Aorta (tissue), 5 donors: ENCODE results near the gene ITPRIPL2. TPM values are rescaled to one million over a fixed set of nuclear protein-coding genes. Genes with fewer than 3 reads are reported as not detected.

ENCODE experiments used
- ATAC-seq: fragments of 200-7000 bp; cut with Tn5 transposase; one replicate; pipeline ENCODE4 v1.9.1; 2022; ENCODE audit warnings: moderate library complexity; ENCODE audit not compliant: low FRiP score
- DNase-seq, 2 donors: peaks; one replicate each; pipeline ENCODE4 v3.0.0-alpha.2; 2020
- H3K27ac ChIP-seq, 2 donors: one replicate each; pipeline ENCODE4 v1.5.1; 2013; ENCODE audit warnings: low read length in 2 of 2, mild to moderate bottlenecking in 2 of 2, moderate library complexity in 2 of 2, control low read depth in 1 of 2, inconsistent platforms in 1 of 2, low read depth in 1 of 2
- H3K27me3 ChIP-seq, 2 donors: one replicate each; pipeline ENCODE4 v1.6.1; 2013; ENCODE audit warnings: control low read depth in 1 of 2, low read length in 1 of 2, mild to moderate bottlenecking in 1 of 2, moderate library complexity in 1 of 2; ENCODE audit not compliant: insufficient read depth in 2 of 2, control insufficient read depth in 1 of 2
- H3K36me3 ChIP-seq, 2 donors: one replicate each; pipeline ENCODE4 v1.6.1; 2013; ENCODE audit warnings: control low read depth in 1 of 2, low read length in 1 of 2, mild to moderate bottlenecking in 1 of 2; ENCODE audit not compliant: insufficient read depth in 2 of 2, control insufficient read depth in 1 of 2
- H3K4me1 ChIP-seq, 2 donors: one replicate each; pipeline ENCODE4 v1.6.1; 2013; ENCODE audit warnings: low read length in 2 of 2, control low read depth in 1 of 2, mild to moderate bottlenecking in 1 of 2, moderate library complexity in 1 of 2; ENCODE audit not compliant: insufficient read depth in 2 of 2, control insufficient read depth in 1 of 2
- H3K4me3 ChIP-seq, 2 donors: one replicate each; pipeline ENCODE4 v1.5.1; 2013; ENCODE audit warnings: low read length in 2 of 2, control low read depth in 1 of 2, mild to moderate bottlenecking in 1 of 2
- H3K9me3 ChIP-seq: one replicate; pipeline ENCODE4 v1.6.1; 2013; ENCODE audit warnings: mild to moderate bottlenecking, low read length; ENCODE audit not compliant: control insufficient read depth
- WGBS, 2 donors: extraction: QIAGEN DNeasy Blood & Tissue Kit; methylation state at CpG; one replicate each; pipeline ENCODE4 v1.1.7; 2013; 5-methylcytosine and 5-hydroxymethylcytosine counted together
- intact Hi-C, 2 donors: fragments of 100-400 bp; cut with DNase I; formaldehyde crosslinking; loops; one replicate each; pipeline versions ENCODE4 v1.14.2 to v1.15.0; 2022
- polyA plus RNA-seq, 2 donors: library from polyadenylated mRNA; stranded (reverse); fragments of 200-250 nt; gene quantifications; one replicate each; pipeline ENCODE4 v1.2.3, GENCODE V29; 2013
- total RNA-seq, 2 donors: library from RNA; stranded (reverse); fragmentation: NEBNext Ultra II Directional; extraction: Animal tissue kit (Norgen Biotek cat#: 25700); gene quantifications; one replicate each; pipeline ENCODE4 v1.2.1, GENCODE V29; 2021
- donor health status: healthy with polysubstance abuse.
- donor health status: Bipolar disorder and iron deficiency.
- donor health status: DM: no; HTN: no; CAD: no.
- donor health status: DM: no; HTN: no; CAD: no.
- donor health status: DM: yes; HTN: yes; CAD: no.

Gene ITPRIPL2
- total and polyA plus RNA-seq, 4 donors, result 15.7 to 88.9 (median 45.3) TPM

- Histone ChIP-seq H3K4me1 (no peaks in the 10 kb centered on the region), H3K27me3 (no peaks in the 10 kb centered on the region), H3K36me3 (no peaks in the 10 kb centered on the region), H3K4me3 (no peak overlapping the region), H3K9me3 (peaks cover 2% of the 10 kb centered on the region), H3K27ac (no peak overlapping the region)
- 67 to 70% methylated on average over 16 of the region's 16 CpGs for WGBS, 2 donors
- DNase-seq (no peak), ATAC-seq (no peak)
- intact Hi-C loops, result no loop called here
Observed at GRCh38 chr16:19102187-19102872, 11.4 kb upstream of the ITPRIPL2 start.

DNA sequence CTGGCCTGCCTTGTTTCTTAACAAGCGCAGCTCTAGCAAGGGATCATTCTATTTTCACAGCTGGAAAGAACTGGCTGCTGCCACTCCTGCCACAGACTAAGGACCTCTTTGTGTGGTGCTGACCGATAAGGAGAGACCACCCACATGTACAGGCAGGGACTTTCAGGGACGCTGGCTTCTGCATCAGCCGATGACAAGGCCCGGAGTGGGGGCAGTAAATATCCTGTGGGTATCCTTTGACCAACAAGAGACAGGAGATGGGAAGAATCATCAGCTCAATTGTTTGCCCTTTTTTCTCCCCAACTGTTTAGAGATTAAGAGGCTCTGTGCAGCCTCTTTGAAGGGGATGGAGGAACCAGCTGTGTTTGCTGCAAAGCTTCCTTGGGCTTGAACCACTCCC is 9.2 kb upstream of the ITPRIPL2 start:
- H3K9me3 ChIP-seq, result no peaks in the 10 kb centered on the region
- 63 to 67% methylated on average over 5 of the region's 5 CpGs for WGBS, 2 donors
- ATAC-seq (no peak), DNase-seq (no peak)
- no peaks in the 10 kb centered on the region for H3K36me3 ChIP-seq
- intact Hi-C loops, result no loop called here
- H3K4me1 ChIP-seq, result no peaks in the 10 kb centered on the region
- H3K4me3 ChIP-seq, result no peak overlapping the region
- H3K27ac ChIP-seq, result no peak overlapping the region
- no peaks in the 10 kb centered on the region for H3K27me3 ChIP-seq

- Histone ChIP-seq H3K36me3 (no peaks in the 10 kb centered on the region), H3K27me3 (no peaks in the 10 kb centered on the region), H3K27ac (no peak overlapping the region), H3K9me3 (no peaks in the 10 kb centered on the region), H3K4me3 (no peak overlapping the region), H3K4me1 (no peaks in the 10 kb centered on the region)
- WGBS, 2 donors, result 75 to 79% methylated on average over 6 of the region's 6 CpGs
- ATAC-seq, result no peak
- no peak for DNase-seq
- intact Hi-C loops, result no loop called here
Observed at GRCh38 chr16:19105131-19105530, 8.6 kb upstream of the ITPRIPL2 start.

DNA sequence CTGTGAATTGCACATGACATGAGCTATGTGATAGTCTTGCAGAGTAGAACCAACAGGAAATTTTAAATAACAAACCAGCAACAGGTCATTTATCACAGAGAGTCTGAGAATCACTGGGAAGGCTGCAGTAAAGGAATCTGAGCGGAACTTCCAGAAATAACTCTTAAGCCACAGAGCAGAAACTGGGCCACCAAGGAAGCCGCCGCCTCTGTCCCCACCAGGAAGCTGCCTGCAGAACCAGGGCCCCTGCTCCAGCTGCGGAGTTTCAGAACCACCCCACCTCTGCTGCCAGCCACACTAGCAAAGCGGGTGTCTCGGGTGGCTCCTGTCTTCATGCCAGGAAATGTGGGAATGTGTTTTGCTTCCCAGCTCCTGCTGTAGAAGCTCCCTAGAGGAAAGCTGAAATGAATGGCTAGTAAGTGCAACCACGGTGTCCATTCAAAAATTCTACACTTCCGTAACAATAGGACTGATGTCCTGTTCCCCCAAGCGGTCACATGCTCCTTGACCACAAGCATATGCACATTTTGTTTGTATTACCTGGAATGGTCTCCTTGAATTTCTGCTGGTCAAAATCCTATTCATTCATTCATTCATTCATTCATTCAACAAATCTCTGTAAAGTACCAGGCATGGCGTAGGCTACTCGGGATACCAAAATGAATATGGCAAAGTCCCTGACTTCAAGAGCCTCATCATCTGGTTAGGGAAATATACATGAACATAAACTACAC is 7.7 kb upstream of the ITPRIPL2 start:
- intact Hi-C loops, result no loop called here

DNA sequence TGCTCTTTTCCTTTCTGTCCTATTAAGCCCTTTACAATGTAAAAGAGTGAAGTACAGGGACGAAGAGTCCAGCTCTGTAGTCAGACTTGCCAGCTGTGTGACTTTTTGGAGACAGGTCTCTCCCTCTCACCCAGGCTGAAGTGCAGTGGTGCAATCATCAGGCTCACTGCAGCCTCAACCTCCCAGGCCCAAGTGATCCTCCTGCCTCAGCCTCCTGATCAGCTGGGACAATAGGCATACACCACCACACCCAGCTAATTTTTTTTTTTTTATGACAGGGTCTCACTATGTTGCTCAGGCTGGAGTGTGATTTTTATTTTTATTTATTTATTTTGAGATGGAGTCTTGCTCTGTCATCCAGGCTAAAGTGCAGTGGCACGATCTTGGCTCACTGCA is 7.1 kb upstream of the ITPRIPL2 start:
- Histone ChIP-seq H3K9me3 (no peaks in the 10 kb centered on the region), H3K27ac (no peak overlapping the region), H3K27me3 (no peaks in the 10 kb centered on the region), H3K36me3 (no peaks in the 10 kb centered on the region), H3K4me3 (no peak overlapping the region), H3K4me1 (no peaks in the 10 kb centered on the region)
- DNase-seq (no peak), ATAC-seq (no peak)
- intact Hi-C loops, result no loop called here
- WGBS, 2 donors, result 73 to 84% methylated on average over 2 of the region's 2 CpGs

More for the DNA sequence above, 7.7 kb upstream of the ITPRIPL2 start:
- ATAC-seq (no peak), DNase-seq (no peak)
- no peaks in the 10 kb centered on the region for H3K9me3 ChIP-seq
- H3K4me1 ChIP-seq, result no peaks in the 10 kb centered on the region
- no peaks in the 10 kb centered on the region for H3K36me3 ChIP-seq
- no peak overlapping the region for H3K4me3 ChIP-seq
- H3K27me3 ChIP-seq, result no peaks in the 10 kb centered on the region
- no peak overlapping the region for H3K27ac ChIP-seq
- 36 to 40% methylated on average over 11 of the region's 11 CpGs for WGBS, 2 donors

DNA sequence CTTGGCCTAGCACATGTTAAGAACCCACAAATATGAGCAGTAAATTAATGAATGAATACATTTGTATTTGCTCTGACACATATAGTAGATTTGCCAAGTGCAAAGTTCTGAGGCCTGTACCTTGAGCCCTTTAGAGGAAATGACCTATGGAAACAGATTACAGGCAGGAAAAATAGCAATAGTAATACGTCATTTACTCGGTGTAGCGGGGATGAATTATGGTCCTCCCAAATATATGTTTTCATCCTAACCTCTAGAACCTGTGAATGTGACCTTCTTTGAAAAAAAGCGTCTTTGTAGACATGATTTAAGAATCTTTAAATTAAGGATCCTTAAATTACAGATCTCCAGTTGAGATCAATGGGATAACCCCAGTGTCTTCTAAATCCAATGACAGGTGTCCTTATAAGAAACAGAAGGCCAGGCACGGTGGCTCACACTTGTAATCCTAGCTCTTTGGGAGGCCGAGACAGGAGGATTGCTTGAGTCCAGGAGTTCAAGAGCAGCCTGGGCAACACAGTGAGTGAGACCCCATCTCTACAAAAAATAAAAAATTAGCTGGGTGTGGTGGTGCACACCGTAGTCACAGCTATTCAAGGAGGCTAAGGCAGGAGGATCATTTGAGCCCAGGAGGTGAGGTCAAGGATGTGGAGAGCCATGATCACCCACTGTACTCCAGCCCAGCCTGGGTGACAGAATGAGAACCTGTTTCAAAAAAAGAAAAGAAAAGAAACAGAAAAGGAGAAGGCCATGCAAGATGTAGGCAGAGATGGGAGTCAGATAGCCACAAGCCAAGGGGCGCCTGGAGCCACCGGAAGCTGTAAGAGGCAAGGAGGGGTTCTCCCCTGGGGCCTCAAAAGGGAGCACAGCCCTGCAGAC is 5.1 kb upstream of the ITPRIPL2 start:
- ATAC-seq, result no peak
- 93 to 94% methylated on average over 9 of the region's 9 CpGs for WGBS, 2 donors
- no peaks in the 10 kb centered on the region for H3K9me3 ChIP-seq

GRCh38 chr16:19109288-19109664 is 4.5 kb upstream of the ITPRIPL2 start:
- Histone ChIP-seq H3K36me3 (no peaks in the 10 kb centered on the region), H3K4me1 (no peaks in the 10 kb centered on the region), H3K9me3 (no peaks in the 10 kb centered on the region), H3K4me3 (no peak overlapping the region), H3K27ac (no peak overlapping the region), H3K27me3 (no peaks in the 10 kb centered on the region)
- intact Hi-C loops, result no loop called here
- DNase-seq (no peak), ATAC-seq (no peak)
- WGBS, 2 donors, result 95 to 97% methylated on average over 4 of the region's 4 CpGs

More for the DNA sequence above, 5.1 kb upstream of the ITPRIPL2 start:
- Histone ChIP-seq H3K27me3 (no peaks in the 10 kb centered on the region), H3K36me3 (no peaks in the 10 kb centered on the region), H3K27ac (no peak overlapping the region), H3K4me3 (no peak overlapping the region), H3K4me1 (no peaks in the 10 kb centered on the region)
- intact Hi-C loops, result no loop called here
- DNase-seq, result no peak

DNA sequence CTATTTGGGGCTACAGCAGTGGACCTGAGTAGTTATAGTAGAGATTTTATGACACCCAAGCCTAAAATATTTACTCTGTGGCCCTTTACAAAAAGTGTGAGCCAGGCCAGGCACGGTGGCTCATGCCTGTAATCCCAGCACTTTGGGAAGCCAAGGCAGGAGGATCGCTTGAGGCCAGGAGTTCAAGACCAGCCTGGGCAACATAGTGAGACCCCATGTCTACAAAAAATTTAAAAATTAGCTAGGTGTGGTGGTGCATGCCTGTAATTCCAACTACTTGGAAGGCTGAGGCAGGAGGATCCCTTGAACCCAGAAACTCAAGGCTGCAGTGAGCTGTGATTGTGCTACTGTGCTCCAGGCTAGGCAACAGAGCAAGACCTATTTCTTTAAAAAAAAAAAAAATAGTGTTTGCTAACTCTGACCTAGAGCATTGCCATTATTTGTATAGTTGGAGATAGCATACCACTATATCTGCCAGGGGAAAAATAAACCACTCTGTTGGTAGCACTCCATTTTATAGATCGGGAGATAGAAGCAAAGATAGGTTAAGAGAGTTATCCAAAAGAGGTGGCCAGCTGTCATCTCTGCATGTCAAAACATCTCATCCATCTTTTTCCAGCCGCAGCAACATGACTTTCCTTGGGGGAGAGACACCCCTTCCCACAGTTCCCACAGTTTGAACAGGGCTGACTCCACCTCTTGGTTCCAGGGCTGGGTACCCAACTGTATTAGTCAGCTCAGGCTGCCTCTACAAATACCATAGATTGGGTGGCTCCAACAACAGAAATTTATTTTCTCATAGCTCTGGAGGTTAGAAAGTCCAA is 3.0 kb upstream of the ITPRIPL2 start:
- DNase-seq (no peak), ATAC-seq (no peak)
- Histone ChIP-seq H3K4me3 (no peak overlapping the region), H3K9me3 (no peaks in the 10 kb centered on the region), H3K27ac (no peak overlapping the region), H3K36me3 (no peaks in the 10 kb centered on the region), H3K27me3 (no peaks in the 10 kb centered on the region), H3K4me1 (no peaks in the 10 kb centered on the region)
- intact Hi-C loops, result loop anchor here in 1 of 2 donors (5.0 kb wide), 1 partner anchor 77 kb away; no protein-coding TSS in a partner anchor
- WGBS, 2 donors, result 73 to 75% methylated on average over 4 of the region's 4 CpGs
